HG03565 (cell line): ENCODE data around the gene ADGRE2.
"Not testable (repeated sequence)": the region's sequence is repeated elsewhere in the genome, so short reads cannot be mapped to it uniquely, and the experiment has no call there.

Source experiments
- ATAC-seq: cut with Tn5 transposase; IDR thresholded peaks from one replicate; pipeline ENCODE4 v1.9.1; 2021; ENCODE audit warnings: mild to moderate bottlenecking, moderate library complexity; ENCODE audit not compliant: unreplicated experiment

The ADGRE2 gene

DNA sequence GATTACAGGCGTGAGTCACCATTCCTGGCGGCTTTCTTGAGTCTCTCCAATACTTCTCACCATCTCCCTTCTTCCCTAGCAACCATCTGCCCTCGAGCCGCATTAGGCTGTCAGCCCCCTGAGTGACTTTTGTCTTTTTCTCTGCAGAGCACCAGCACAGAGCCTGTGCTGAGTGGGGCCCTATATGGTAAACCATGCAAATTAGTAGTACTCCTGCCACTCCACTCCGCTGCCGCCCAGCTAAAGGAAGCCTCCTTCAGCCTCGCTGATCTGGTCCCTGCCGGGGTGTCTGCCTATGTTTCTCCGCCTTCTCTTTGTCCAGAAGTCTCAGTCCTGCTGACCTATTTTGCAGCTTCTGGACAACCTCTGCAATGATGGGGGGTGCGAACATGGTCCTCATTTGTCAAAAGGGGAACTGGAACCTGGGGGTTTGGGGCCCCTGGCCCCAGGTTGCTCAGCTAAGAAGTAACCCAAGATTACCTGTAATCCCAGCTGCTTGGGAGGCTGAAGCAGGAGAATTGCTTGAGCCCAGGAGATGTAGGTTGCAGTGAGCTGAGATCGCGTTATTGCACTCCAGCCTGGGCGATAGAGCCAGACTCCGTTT is 2.4 kb upstream of the ADGRE2 start:
- ATAC-seq, result not testable (repeated sequence)

DNA sequence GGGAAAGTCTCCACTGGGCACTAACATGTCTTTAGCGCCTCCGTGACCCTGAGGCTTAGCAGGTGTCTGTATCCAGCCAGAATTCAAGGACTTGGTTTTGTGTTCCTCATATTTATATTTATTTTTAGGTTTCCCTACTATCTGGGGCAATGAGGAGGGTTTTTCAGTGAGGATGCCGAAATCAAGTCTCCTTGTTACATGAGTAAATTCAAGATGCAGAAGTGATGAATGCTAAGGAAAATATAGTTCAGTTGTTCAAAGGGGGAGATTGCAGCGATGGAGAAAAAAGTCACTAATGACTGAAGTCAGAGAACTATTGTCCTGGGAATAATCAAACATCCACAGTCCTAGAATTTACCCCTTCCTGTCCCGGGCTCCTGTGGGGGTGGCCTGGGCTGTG is 791 bp upstream of the ADGRE2 start:
- no peak for ATAC-seq

- not testable (repeated sequence) for ATAC-seq
These were observed 715 bp downstream of the ADGRE2 start for GRCh38 chr19:14777645-14778044.

- no peak for ATAC-seq
These were observed 2.3 kb downstream of the ADGRE2 start for GRCh38 chr19:14775869-14776586.

GRCh38 chr19:14775326-14775725 is 3.0 kb downstream of the ADGRE2 start:
- ATAC-seq, result not testable (repeated sequence)

GRCh38 chr19:14774373-14774772 is 4.0 kb downstream of the ADGRE2 start:
- no peak for ATAC-seq

GRCh38 chr19:14773722-14774121 is 4.6 kb downstream of the ADGRE2 start:
- not testable (repeated sequence) for ATAC-seq

- no peak for ATAC-seq
These were observed 5.4 kb downstream of the ADGRE2 start for GRCh38 chr19:14772995-14773394.

GRCh38 chr19:14772467-14772866 is 5.9 kb downstream of the ADGRE2 start:
- no peak for ATAC-seq

- no peak for ATAC-seq
These were observed 7.2 kb downstream of the ADGRE2 start for GRCh38 chr19:14770944-14771839.

DNA sequence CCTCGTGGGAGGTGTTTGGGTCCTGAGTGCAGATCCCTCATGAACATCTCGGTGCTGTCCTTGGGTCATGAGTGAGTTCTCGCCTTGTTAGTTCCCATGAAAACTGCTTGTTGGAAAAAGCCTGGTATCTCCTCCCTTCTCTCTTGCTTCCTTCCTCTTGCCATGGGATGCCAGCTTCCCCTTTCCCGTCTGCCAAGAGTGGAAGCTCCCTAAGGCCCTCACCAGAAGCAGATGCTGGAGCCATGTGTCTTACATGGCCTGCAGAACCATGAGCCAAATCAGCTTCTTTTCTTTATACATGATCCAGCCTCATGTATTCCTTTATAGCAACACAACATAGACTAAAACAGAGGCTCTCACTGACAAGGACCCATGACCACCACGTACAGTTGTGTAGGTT is 8.2 kb downstream of the ADGRE2 start:
- ATAC-seq, result no peak

DNA sequence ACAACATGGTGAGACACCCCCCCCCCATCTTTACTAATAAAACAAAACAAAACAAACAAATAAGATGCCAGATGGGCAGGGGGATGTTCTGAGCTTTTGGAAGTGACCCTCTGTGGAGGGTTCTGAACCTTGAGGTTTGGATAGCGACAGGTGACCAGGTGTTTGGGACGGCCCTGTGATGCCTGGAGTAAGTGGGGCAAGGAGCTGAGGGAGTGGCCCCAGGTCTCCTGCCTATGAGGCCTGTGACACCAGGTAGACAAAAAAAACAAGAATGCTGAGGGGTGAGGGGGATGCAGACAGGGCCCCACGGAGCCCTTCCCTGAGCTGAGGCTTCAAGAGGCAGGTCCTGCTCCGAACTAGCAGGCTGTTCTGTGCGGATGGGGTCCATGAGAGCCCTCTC is 9.2 kb downstream of the ADGRE2 start:
- no peak for ATAC-seq

DNA sequence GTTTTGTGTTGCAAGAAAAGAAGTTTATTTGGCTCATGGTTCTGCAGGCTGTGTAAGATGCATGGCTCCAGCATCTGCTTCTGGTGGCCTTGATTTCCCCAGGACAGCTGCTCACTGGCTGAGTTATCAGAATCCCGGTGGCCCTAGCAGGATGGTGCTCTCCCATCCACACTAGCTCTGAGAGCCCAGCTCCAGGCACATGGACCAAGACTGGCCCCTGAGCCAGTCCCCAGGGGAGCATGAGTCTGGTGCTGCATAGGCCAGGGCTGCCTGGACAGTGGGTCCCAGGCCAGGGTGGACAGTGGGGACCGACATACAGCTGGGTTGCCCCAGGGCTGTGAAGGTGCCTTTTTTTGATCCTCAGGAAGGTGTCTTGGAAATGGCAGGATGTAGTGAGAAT is 10.4 kb downstream of the ADGRE2 start:
- ATAC-seq, result no peak

DNA sequence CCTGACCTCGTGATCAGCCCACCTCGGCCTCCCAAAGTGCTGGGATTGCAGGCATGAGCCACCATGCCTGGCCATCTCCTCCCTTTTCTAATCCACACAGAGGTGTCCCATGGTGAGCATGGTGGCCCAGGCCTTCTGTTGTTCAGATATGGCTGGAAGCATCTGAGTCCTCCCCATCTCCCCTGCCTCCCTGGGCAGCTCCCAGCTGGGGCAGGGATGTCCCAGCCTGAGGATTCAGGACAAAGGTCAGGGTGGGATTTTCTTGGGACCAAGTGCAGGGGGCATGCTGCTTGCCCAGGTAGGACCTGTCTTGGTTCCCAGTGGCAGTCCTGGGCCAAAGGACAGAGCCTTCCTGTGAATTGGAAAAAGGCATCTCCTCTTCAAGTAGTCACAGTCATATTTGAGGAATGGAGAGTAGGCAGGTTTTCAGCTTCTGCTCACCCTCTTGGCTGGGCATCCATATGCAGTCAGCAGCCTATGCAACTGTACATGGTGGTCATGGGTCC is 10.8 kb downstream of the ADGRE2 start:
- no peak for ATAC-seq

GRCh38 chr19:14765841-14766240 is 12.5 kb downstream of the ADGRE2 start:
- not testable (repeated sequence) for ATAC-seq

DNA sequence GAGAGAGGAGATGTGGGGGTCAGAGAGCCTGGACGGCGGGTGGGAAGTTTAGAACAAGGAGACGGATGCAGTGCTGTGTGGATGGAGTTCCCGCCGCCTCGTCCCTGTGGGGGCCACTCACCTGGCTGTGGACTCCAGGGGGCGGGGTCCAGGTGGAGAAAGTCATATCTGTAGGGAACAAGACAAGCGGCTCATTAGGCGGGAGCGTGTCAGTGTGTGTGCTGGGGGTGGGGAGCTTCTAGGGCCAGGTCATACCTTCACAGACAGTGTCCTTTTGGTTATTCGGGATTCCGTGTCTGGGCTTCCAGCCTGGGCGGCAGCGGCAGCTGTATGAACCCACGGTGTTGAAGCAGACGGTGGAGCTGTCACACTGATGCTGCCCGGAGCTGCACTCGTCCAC is 13.0 kb downstream of the ADGRE2 start:
- ATAC-seq, result not testable (repeated sequence)

- ATAC-seq, result no peak
These were observed 14.0 kb downstream of the ADGRE2 start for GRCh38 chr19:14764401-14764800.

- no peak for ATAC-seq
These were observed 14.7 kb downstream of the ADGRE2 start for GRCh38 chr19:14763497-14764145.

GRCh38 chr19:14762111-14762510 is 16.2 kb downstream of the ADGRE2 start:
- ATAC-seq, result no peak

- no peak for ATAC-seq
These were observed 16.8 kb downstream of the ADGRE2 start for GRCh38 chr19:14761607-14762006.

GRCh38 chr19:14758816-14759215 is 19.5 kb downstream of the ADGRE2 start:
- ATAC-seq, result no peak
